ENCODE data around the gene ZFC3H1.

GRCh38 chr12:71641390-71641789, 22.3 kb downstream of the ZFC3H1 start:
- no peak for TF ChIP-seq ZNF441 (CRISPR knock-in tag; IDR thresholded peaks at IDR 0.05; ENCODE audit: borderline replicate concordance)
- no peak for TF ChIP-seq ZKSCAN1 (IDR thresholded peaks at IDR 0.05; ENCODE audit: low read length)
- TF ChIP-seq CTCF (CRISPR knock-in tag; IDR thresholded peaks at IDR 0.05) = no peak
- no peak for TF ChIP-seq PLSCR1 (CRISPR knock-in tag; IDR thresholded peaks at IDR 0.05; ENCODE audit: borderline replicate concordance)
- no peak for TF ChIP-seq FOSL1 (CRISPR knock-in tag; IDR thresholded peaks at IDR 0.05; ENCODE audit: borderline replicate concordance)
- TF ChIP-seq, protein P1, sequence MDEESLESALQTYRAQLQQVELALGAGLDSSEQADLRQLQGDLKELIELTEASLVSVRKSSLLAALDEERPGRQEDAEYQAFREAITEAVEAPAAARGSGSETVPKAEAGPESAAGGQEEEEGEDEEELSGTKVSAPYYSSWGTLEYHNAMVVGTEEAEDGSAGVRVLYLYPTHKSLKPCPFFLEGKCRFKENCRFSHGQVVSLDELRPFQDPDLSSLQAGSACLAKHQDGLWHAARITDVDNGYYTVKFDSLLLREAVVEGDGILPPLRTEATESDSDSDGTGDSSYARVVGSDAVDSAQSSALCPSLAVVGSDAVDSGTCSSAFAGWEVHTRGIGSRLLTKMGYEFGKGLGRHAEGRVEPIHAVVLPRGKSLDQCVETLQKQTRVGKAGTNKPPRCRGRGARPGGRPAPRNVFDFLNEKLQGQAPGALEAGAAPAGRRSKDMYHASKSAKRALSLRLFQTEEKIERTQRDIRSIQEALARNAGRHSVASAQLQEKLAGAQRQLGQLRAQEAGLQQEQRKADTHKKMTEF (CRISPR knock-in tag; IDR thresholded peaks at IDR 0.05) = no peak
- no peak for TF ChIP-seq RBM22 (optimal IDR thresholded peaks at IDR 0.05; ENCODE audit: low read length)
- no peak for TF ChIP-seq SAFB2 (CRISPR knock-in tag; IDR thresholded peaks at IDR 0.05; ENCODE audit: borderline replicate concordance, low read depth)
- TF ChIP-seq HOXA7 (CRISPR knock-in tag; IDR thresholded peaks at IDR 0.05) = no peak
- TF ChIP-seq, protein P2, sequence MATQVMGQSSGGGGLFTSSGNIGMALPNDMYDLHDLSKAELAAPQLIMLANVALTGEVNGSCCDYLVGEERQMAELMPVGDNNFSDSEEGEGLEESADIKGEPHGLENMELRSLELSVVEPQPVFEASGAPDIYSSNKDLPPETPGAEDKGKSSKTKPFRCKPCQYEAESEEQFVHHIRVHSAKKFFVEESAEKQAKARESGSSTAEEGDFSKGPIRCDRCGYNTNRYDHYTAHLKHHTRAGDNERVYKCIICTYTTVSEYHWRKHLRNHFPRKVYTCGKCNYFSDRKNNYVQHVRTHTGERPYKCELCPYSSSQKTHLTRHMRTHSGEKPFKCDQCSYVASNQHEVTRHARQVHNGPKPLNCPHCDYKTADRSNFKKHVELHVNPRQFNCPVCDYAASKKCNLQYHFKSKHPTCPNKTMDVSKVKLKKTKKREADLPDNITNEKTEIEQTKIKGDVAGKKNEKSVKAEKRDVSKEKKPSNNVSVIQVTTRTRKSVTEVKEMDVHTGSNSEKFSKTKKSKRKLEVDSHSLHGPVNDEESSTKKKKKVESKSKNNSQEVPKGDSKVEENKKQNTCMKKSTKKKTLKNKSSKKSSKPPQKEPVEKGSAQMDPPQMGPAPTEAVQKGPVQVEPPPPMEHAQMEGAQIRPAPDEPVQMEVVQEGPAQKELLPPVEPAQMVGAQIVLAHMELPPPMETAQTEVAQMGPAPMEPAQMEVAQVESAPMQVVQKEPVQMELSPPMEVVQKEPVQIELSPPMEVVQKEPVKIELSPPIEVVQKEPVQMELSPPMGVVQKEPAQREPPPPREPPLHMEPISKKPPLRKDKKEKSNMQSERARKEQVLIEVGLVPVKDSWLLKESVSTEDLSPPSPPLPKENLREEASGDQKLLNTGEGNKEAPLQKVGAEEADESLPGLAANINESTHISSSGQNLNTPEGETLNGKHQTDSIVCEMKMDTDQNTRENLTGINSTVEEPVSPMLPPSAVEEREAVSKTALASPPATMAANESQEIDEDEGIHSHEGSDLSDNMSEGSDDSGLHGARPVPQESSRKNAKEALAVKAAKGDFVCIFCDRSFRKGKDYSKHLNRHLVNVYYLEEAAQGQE (IDR thresholded peaks at IDR 0.05; ENCODE audit: borderline replicate concordance in 1 of 2, low read depth in 1 of 2, low read length in 2 of 2) = no peak

Data from HepG2 (cell line).